Hematopoietic multipotent progenitor cell (in vitro differentiated cells): Measurements from ENCODE around the gene CLIC1. TPM values are rescaled to one million over a fixed set of nuclear protein-coding genes. Genes with fewer than 3 reads are reported as not detected.

ENCODE experiments used
- DNase-seq, 3 donors: peaks; one replicate each; pipeline ENCODE4 v3.0.0-alpha.2; 2011 to 2015; ENCODE audit warnings: low read depth in 2 of 3, low spot score in 2 of 3
- total RNA-seq: library from RNA; depleted of rRNA; stranded (reverse); fragments of >200 nt; gene quantifications from one replicate; pipeline ENCODE4 v1.2.3, GENCODE V29; 2012

CLIC1 gene
- total RNA-seq, 1 donor, result 794 TPM

DNA sequence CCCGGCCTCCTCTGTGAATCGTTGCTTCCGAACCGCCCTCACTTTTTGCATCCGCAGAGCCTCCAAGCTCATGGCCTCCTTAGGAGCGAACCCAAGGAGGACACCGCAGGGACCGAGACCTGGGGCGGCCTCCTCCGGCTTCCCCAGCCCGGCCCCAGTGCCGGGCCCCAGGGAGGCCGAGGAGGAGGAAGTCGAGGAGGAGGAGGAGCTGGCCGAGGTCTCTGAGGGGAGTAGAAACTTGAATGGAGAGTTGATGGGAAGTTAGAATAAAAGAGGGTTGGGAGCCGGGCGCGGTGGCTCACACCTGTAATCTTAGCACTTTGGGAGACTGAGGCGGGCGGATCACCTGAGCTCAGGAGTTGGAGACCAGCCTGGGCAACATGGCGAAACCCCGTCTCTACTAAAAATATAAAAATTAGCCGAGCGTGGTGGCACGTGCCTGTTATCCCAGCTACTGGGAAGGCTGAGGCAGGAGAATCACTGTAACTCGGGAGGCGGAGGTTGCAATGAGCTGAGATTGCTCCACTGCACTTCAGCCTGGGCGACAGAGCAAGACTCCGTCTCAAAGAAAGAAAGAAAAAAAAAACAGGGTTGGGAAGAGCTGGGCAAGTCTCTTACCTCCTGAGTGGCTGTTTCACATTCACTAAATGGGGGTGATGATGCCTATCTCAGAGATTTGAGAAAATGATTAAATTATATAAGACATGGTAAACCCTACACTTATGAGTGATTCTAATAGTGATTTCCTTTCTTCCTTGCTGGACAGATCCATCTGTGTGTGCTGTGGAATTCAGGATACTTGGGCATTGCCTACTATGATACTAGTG, 4.3 kb upstream of the CLIC1 start:
- no peak for DNase-seq

DNA sequence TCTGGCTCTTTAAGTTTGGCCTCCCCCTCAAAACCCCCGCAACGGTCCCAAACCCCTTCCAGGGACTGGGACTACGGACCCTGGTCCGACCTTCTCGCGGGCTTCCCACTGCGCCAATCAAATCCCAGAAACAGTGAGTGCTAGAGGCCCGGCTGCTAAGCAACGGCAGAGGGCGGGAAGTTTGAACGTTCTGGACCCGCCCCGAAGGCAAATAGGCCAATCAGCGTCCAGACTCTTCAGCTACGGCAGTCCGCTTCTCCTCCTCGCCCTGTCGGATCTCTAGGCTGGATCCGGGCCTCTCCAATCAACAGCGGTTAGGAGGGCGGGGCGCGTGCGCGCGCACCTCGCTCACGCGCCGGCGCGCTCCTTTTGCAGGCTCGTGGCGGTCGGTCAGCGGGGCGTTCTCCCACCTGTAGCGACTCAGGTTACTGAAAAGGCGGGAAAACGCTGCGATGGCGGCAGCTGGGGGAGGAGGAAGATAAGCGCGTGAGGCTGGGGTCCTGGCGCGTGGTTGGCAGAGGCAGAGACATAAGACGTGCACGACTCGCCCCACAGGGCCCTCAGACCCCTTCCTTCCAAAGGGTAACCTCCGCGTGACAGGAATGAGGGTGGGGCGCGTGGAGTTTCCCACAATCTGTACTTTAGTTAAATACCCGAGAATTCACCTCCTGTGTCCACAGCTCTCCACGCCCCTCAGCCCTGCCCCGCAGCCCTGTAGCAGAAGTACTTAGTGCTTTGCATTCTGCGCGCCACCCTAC, 3.5 kb upstream of the CLIC1 start, which contains the start of gene MSH5:
TSS of gene MSH5 (plus strand) at position 367 of the 758 bp plus-strand sequence. CDS start 462 bp downstream, outside the sequence.
- peak; percentile 83 to 98 (median 95) for DNase-seq

DNA sequence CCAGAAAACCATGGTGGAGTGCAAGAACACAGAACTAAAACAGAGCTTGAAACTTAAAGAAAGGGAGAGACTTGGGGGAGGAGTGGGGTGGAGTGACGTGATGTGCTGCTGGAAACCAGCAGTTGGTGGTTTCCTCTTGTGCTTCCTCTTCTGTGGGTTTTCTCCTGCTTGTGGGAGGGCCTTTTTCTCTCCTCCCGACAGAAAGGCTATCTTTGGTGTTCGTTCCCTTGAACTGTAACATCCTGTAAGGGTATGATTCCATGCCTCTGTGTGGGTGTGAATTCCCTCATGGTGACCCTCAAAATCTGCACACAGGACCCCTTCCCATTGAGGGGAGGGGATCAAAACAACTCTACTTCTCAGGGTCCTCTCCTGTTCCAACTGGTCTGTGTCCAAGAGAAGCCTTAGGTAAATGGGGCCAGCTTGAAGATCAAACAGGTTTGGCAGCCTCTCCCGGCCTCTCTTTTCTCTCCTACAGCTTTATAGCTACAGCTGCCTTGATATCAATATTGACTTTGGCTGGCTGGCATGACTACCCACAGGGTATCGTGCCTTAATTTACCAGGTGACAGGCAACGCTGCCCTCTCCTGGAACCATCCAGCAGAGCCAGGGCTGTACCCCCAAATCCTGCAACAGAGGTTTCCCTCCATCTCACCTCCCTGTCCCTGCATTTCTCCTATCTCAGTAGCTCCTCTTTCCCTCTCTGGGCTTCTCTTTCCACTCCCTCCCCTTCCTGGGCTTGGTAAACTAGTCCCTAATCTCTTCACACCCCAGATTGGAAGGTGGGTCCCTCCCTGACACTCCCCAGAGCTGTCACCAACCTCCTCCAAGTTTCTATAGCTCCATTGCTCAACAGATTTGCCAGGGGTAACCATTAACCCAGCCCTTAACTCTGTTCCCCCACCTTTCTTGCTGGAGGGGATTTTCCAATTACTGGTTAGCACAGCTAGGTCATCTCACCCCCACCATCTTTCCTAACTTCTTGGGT, 2.0 kb upstream of the CLIC1 start:
- DNase-seq, result peak; percentile 51 to 96 (median 92)

DNA sequence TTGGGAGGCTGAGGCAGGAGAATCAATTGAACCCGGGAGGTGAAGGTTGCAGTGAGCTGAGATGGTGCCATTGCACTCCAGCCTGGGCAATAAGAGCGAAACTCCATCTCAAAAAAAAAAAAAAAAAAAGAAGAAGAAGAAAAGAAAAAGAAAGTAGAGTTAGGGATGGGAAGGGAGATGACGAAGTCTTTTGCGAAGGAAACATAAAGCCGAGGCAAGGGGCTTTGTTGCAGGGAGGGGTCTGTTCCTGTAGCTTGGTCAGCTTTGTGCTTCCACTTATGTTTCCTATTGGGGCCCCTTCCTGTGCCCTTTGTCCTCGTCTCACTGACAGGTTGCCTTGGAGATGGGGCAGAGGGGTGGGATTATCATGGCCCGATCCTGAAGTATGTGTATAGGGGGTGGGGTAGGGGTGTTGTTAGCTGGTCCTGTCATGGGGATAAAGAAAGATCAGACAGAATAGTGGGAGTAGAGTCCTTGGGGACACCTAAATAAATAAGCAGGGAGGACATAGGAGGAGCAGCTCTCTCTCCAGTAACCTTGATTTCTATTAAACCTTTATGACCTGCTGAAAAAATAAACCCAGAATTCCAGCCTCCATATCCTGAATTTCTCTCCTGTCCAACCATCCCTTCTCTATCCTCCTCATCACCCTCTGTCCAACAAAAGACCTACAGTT, 1.1 kb upstream of the CLIC1 start:
- peak in 2 of 3 donors; percentile 68 to 93 for DNase-seq

DNA sequence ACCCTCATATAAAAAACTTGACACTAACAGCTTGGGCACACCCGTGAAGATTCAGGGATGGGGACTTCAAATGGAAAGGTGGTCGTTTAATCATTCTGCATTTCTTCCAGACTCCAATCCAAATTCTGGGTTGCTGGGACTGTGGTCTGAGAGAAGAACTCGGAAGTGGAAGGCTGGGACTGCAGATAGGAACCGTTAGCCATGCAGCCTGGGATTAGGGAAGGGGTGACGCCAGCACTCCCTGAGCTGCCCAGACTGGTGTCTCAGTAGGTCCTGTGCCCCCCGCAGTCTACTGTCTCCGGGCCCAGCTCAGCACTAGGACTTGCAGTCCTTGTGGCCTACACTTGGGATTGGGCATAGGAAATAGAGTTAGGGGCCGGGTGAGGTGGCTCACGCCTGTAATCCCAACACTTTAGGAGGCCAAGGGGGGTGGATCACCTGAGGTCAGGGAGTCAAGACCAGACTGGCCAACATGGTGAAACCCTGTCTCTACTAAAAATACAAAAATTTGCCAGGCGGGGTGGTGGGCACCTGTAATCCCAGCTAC, 511 bp upstream of the CLIC1 start:
- no peak for DNase-seq

DNA sequence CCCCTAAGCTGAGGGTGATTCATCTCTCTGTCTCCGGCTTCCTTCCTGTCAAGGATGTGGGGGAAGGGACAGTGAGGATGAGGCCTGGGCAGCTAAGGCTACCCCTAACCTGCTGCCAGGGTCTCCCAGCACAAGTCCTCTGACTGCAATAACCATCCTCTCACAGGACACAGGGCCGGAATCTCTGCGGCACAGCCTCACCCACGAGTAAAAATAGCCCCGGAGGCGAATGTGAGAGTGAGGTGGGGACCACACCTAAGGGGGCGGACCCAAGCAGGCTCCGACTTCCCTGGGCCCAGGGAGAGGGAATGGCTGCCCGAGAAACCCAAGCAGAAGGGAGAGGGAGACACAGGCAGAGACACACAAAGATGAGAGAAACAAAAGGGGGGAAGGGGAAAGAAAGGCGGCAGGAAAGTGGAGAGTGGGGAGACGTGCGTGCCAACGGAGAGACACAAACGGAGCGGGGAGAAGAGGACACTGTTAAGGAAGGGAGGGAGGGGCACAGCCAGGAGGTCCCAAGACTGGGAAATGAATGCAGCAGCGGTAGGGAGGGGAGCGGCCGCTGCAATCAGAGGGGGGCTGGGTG, 1.4 kb downstream of the CLIC1 start:
- DNase-seq, result peak in 2 of 3 donors; percentile 84 to 91

DNA sequence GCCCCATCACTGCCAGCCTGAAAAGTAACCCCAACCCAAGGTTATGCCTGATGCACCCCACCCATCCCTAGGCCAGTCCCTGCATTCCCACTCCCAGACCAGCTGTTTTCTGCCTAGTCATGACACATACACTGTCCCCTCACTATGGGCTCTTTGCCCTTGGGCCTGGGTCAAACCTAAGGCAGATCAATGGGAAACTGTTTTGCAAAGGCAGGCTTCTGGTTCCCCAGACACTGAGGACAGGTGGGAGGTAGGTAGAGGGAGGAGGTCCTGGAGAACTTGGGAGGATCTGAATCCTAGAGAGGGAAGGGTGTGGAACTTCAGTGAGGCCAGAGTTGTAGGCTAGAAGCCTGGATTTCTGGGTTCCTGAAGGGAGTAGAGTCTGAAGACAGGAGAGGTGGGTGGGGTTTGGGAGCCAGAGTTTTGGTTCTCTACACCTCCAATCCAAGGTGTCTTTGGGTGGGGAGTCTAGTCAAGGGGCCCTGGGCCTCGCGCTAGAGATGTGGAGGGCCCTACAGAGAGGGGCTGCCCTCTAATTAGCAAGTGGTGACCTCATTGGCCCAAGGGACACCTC, 2.0 kb downstream of the CLIC1 start:
- no peak for DNase-seq

DNA sequence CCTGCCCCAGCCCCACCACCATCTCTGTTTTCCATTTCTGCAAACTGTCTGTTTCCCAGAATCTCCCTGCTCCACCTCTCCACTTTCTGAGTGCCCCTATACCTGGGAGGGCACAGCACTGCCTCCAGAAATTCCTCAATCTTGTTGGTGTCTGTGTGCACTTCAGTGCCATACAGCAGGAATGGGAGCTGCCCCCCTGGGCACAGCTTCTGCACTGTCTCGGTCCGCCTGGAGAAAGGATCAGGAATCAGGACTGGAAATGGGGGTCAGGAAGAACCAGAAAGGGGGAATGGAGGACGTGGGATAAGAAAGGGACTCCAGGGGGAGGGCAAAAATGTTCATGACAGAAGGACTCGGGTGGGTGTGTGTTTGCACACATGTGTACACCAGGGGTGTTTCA, 2.6 kb downstream of the CLIC1 start:
- no peak for DNase-seq

DNA sequence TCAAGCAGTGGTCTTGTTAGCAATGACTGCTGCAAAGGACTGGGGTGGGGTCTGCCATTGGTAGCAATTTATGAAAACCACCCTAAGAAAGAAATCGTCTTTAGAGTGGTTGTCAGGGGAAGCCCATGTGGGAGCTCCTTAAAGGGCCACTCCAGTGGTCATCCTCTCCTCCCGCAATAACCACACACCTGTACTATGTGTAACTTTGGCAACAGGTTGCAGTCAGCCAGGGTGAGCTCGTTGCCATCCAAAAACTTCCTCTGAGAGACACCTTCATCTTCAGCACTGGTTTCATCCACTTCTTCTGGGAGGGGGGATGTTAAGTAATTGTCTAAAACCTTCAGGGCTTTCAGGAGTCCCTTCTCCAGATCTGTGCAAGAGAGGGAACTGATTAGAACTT, 4.3 kb downstream of the CLIC1 start:
- DNase-seq, result no peak

DNA sequence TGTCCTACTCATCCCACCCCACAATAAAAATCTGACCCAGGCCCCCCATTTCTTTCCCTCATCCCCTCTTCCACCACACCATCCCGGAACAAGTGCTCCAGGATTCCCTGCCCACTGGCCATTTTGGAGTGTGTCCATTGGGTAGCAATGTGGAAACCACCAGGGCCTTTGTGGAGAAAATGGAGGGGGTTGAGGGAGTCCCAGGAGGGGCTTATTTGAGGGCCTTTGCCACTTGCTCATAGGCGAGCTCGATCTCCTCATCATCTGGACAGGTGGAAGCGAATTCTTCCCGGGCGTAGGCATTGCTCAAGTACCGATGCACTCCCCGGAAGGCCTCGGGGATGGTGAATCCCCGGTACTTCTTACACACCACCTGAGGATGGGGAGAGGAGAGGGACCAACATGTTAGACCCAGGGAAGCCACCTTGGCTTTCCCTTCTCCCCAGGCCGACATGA, 5.7 kb downstream of the CLIC1 start:
- peak in 1 of 3 donors; percentile 8 for DNase-seq

DNA sequence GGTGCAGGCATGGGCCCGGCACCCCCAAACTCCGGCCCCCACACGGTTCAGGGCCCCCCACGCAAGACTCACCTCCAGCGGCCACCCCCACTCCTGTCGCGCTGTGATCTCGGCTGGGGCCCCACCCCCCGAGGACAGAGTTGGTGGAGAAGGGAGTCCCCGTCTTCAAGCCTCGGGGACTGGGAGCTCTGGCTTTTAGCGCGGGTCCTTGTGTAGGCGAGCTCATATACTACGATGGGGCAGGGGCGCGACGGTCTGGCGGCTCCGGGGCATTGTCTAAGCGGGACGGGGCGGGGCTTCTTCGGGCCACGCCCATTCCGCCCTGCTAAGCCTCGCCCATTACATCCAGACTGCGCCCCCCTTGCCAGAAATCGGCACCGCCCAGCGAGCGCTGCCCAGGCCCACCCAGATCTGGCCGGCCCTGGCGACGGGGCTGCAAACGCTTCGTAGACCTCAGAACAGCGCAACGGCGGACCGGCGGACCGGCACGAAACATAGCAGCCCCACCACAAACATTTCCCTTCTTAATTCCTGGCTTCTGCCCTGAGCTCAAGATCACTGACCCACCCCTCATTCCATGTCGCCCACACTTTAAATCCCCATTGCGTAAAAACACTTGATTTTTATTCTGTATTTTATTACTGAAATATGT, 6.2 kb downstream of the CLIC1 start:
- peak; percentile 47 to 96 (median 92) for DNase-seq

DNA sequence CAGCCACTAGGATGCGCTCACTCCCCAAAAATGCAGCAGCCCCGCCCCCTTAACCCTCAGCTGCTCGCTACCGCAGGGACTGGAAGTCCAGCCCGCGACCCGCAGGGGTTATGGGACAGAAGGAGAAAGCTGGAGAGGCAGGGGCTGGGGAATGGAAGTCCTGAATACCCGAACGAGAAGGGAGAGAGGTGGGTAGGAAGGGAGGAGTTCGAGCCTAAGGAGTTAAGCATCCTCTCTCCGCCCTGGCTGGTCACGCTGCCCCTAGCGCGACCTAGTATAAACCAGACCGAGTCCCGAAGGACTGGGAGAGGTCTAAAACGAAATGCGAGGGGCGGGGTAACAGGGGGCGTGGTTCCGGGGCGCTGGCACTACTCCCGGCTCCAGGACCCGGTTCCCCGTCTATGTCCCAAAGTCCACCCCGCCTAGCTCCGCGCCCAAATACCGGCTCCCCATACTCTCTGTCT, 6.8 kb downstream of the CLIC1 start:
- DNase-seq, result peak; percentile 61 to 92 (median 87)

DNA sequence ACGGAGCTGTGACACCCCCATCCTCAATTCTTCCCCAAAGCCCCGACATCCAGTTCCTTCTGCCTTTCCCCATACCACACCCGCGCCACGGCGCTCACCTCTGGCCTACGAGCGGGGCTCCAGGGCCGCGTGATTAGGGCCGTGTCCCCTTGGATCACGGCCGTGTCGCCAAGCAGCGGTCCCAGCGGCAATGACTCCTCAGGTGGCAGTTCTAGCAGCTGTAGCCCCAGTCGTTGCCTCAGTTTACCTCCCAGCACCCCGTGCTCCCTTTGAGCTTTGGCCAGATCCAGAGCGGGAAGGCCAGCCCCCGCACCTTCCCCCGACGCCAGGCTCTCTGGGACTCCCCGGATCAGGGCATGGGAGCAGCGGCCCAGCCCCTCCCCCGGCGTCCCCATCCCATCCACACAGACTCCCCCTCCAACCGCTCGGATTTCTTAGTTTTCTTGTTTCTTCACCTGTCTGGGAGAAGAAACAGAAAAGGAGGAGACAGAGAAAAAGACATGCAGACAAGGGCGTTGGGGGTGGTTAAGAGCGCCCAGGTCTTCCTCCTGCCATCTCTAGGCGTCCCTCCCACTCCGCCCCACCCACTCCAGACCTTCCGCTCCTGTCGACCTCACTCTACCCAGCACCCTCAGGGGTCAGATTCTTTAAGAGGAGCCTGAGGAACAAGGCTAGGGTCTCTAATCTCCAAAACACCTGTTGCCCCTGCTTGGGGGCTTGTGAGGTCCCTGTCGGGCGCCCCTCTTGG, 7.4 kb downstream of the CLIC1 start, which contains the start of gene DDAH2:
TSS of gene DDAH2 (minus strand) at position 533 of the 748 bp plus-strand sequence. CDS start at position 395, 138 bp downstream.
- no peak for DNase-seq

DNA sequence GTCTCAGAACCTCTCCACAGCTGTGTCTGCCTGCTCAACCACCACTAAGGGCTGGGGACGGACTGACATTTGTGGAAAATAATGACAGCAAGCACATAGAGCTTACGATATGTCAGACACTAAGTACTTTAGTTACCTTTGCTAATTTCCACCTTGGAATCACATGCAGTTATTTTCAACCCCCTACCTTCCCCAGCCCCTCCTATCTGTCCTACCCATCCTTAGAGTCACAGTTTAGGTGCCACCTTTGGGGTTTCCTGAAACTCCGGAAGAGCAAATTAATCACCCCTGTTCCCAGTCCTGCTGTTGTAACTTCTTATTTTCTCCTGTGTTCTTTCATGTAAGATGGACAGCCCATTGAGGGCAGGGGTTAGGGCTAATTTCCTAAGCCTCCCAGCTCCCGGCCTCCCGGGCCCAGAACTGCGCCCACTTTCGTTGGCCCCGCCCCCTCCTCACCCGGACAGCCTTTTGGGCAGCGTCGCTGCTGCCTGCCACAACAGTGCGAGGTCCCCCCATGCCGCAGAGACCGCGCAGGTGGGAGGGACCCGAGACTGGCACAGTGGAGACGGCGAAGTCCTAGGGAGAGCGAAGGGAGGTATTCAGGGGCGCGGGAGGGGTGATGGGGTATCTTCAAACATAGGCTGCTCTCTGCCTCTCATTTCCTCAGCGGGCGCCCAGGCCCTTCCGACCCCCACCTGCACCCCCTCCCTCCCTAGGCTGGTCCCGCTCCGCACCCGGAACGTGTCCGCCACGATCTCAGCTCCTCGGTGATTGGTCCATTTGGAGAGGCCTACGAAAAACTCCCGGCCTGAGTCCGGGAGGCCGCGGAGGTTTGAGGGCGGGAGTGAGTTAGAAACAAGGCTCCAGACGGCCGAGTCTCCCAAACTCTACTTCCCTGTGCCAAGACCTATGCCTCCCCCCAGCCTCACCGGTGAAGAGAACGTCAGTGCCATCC, 8.3 kb downstream of the CLIC1 start:
- peak in 1 of 3 donors; percentile 90 for DNase-seq

DNA sequence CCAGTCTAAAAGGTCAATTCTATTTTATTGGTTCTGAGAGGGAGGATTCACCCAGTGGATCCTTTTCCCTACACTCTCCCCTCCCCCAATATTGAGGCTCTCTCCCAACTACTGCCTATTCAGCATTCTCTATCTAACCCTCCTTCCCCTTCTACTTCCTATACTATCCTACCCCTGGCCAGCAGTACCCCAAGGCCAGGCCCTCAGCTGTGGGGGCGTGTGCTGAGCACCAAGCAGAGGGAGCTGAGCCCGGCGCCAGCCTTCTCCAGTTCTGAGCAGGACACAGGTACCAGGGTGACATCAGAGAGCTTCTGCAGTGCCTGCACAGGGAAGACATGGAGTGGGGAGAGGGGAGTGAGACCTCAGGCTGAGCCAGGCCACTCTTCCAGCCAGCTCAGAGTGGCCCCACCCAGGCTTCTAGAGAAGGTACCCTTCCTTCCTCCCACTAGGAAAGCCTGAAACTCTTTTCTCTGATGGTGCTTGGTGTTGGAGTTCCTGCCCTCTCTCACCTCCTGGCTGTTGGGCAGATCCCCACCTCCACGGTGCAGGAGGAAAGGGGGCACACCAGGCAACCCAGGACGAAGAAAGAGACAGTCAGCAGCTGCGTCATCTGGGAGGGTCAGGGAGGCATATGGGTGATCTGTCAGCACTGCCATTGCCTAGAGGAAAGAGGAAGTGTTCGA, 9.2 kb downstream of the CLIC1 start:
- peak in 1 of 3 donors; percentile 82 for DNase-seq
